Body of pancreas (tissue), 4 donors: ENCODE data around the gene LRRC7. TPM values are rescaled to one million over a fixed set of nuclear protein-coding genes. Genes with fewer than 3 reads are reported as not detected.

Experiments used
- ATAC-seq: fragments of 150-250 bp; one replicate; pipeline ENCODE4 v1.9.1; 2016
- DNase-seq, 4 donors: peaks; one replicate each; pipeline ENCODE4 v3.0.0-alpha.2; 2019
- H3K27ac ChIP-seq, 4 donors: fragments of 200-600 bp; sonication (generic); 1 replicate in 3 of 4; 2 replicates in 1 of 4; pipeline versions ENCODE4 v1.5.1 to v1.6.1; 2016 to 2019; ENCODE audit warnings: mild to moderate bottlenecking in 1 of 4, mixed read lengths in 1 of 4, moderate library complexity in 1 of 4
- H3K27me3 ChIP-seq, 2 donors: fragments of 200-600 bp; sonication (generic); one replicate each; pipeline ENCODE4 v1.6.0; 2016; ENCODE audit warnings: mild to moderate bottlenecking in 1 of 2
- H3K36me3 ChIP-seq, 2 donors: fragments of 200-600 bp; sonication (generic); replicated peaks in 1 of 2; 2 replicates each; pipeline ENCODE4 v1.5.1; 2016; ENCODE audit warnings: low read depth in 2 of 2; ENCODE audit not compliant: insufficient read depth in 1 of 2
- H3K4me1 ChIP-seq: fragments of 200-600 bp; sonication (generic); one replicate; pipeline ENCODE4 v1.6.0; 2016
- H3K4me3 ChIP-seq, 2 donors: fragments of 200-600 bp; sonication (generic); 1 replicate in 1 of 2; 2 replicates in 1 of 2; pipeline ENCODE4 v1.5.1; 2016 to 2019
- H3K9me3 ChIP-seq, 3 donors: fragments of 200-600 bp; sonication (generic); 1 replicate in 2 of 3; 2 replicates in 1 of 3; pipeline ENCODE4 v1.5.1; 2016
- POLR2A ChIP-seq, 3 donors: fragments of 450-650 bp; IDR thresholded peaks; one replicate each; pipeline ENCODE4 v1.6.1; 2016; ENCODE audit warnings: antibody characterized with exemption in 3 of 3, mild to moderate bottlenecking in 2 of 3
- WGBS, 2 donors: methylation state at CpG; one replicate each; pipeline ENCODE4 v1.1.5; 2017; 5-methylcytosine and 5-hydroxymethylcytosine counted together
- intact Hi-C: fragments of 100-400 bp; cut with DNase I; formaldehyde crosslinking; loops from one replicate; pipeline ENCODE4 v1.15.1; 2023
- total RNA-seq, 2 donors: library from RNA; depleted of rRNA; stranded (reverse); fragments of >200 nt; gene quantifications; one replicate each; pipeline ENCODE4 v1.1.0, GENCODE V29; 2016
- TF ChIP-seq, protein P1 (sequence below), 7 experiments: fragments of 450-650 bp in 4 of 7; fragments of 200-600 bp in 3 of 7; sonication (generic) in 3 of 7; IDR thresholded peaks; one replicate each; pipeline ENCODE4 v1.5.1; 2016 to 2019; ENCODE audit warnings: antibody characterized with exemption in 7 of 7

Gene LRRC7
- total RNA-seq, 2 donors from 2014 or later: 1.3 to 2.6 TPM

DNA sequence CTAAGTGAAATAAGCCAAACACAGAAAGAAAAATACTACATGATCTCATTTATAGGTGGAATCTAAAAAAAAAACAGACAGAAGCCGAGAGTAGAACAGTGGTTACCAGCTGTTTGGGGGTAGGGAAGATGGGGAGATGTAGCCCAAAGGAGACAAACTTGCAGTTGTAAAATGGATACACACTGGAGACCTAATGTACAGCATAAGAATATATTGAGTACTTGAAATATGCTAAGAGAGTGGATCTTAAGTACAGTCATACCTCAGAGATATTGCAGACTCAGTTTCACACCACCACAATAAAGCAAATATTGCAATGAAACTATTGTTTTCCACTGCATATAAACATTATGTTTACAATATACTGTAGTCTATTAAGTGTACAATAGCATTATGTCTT, 320.9 kb downstream of the LRRC7 start:
- DNase-seq (no peak), ATAC-seq (no peak)
- no peaks in the 10 kb centered on the region for H3K36me3 ChIP-seq
- no peak overlapping the region for H3K27ac ChIP-seq
- no peak overlapping the region for H3K4me3 ChIP-seq
- TF ChIP-seq POLR2A (IDR thresholded peaks at IDR 0.05): no peak
- TF ChIP-seq, protein P1, sequence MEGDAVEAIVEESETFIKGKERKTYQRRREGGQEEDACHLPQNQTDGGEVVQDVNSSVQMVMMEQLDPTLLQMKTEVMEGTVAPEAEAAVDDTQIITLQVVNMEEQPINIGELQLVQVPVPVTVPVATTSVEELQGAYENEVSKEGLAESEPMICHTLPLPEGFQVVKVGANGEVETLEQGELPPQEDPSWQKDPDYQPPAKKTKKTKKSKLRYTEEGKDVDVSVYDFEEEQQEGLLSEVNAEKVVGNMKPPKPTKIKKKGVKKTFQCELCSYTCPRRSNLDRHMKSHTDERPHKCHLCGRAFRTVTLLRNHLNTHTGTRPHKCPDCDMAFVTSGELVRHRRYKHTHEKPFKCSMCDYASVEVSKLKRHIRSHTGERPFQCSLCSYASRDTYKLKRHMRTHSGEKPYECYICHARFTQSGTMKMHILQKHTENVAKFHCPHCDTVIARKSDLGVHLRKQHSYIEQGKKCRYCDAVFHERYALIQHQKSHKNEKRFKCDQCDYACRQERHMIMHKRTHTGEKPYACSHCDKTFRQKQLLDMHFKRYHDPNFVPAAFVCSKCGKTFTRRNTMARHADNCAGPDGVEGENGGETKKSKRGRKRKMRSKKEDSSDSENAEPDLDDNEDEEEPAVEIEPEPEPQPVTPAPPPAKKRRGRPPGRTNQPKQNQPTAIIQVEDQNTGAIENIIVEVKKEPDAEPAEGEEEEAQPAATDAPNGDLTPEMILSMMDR (IDR thresholded peaks at IDR 0.05): no peak
- peaks cover 0 to 5% (median 0%) of the 10 kb centered on the region in 3 donors for H3K9me3 ChIP-seq
- H3K27me3 ChIP-seq: no peaks in the 10 kb centered on the region
- intact Hi-C loops: no loop called here
- 37 to 54% methylated on average over 1 of the region's 1 CpG for WGBS, 2 donors
- no peaks in the 10 kb centered on the region for H3K4me1 ChIP-seq

DNA sequence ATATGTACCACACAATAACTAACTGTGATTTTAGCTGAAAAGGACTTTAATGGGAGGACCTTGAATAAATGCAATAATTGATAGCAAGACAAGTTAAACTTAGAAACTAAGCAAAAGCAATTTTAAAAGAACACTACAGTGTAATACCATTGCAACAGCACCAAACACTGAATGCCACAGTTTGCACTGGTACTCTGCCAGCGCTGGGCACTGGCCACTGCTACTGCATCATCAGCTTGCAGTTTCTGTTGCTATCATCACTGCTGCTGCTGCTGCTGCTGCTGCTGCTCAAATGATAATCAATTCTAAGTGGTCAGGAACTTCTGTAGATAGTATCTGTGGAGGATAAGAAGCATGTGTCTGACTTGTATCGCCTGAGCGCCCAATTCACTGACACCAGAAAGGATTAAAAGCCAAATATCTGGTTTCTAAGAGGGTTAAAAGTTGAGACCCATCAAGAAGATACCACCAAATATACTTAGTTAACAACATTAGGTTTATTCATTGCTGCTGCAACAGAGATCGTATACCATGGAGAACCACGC, 330.8 kb downstream of the LRRC7 start:
- 64 to 75% methylated on average over 5 of the region's 5 CpGs for WGBS, 2 donors
- H3K27ac ChIP-seq: no peak overlapping the region
- no peaks in the 10 kb centered on the region for H3K36me3 ChIP-seq
- TF ChIP-seq, protein P1 (IDR thresholded peaks at IDR 0.05): no peak
- no peak for TF ChIP-seq POLR2A (IDR thresholded peaks at IDR 0.05)
- H3K9me3 ChIP-seq: no peaks in the 10 kb centered on the region
- ATAC-seq: no peak
- H3K4me3 ChIP-seq: no peak overlapping the region
- H3K4me1 ChIP-seq: no peaks in the 10 kb centered on the region
- no peak for DNase-seq
- no peaks in the 10 kb centered on the region for H3K27me3 ChIP-seq
- intact Hi-C loops: no loop called here

DNA sequence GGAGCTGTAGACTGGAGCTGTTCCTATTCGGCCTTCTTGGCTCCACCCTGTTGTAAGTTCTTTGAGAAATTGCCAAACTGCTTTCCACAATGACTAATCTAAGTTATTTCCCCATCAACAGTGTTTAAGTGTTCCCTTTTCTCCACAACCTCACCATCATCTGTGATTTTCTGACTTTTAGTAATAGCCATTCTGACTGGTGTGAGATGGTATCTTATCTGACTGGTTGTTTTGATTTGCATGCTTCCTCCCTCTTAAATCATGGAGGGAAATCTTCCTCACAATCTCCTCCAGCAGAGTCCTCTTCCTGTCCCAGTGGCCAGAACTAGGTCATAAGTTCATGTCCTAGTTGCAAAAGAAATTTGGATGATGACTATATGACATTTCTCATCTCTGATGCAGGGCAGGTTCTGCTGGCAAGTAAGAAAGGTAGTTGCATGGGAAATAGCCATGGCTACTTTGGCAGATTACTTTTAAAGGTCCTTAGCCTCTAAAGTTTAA, 343.6 kb downstream of the LRRC7 start:
- TF ChIP-seq, protein P1 (IDR thresholded peaks at IDR 0.05): no peak
- no peak for TF ChIP-seq POLR2A (IDR thresholded peaks at IDR 0.05)
- H3K4me3 ChIP-seq: no peak overlapping the region
- no peaks in the 10 kb centered on the region for H3K9me3 ChIP-seq
- no peak overlapping the region for H3K27ac ChIP-seq
- DNase-seq (peak in 1 of 4 donors; percentile 6), ATAC-seq (no peak)
- no peaks in the 10 kb centered on the region for H3K36me3 ChIP-seq
- no peaks in the 10 kb centered on the region for H3K4me1 ChIP-seq
- WGBS, 2 donors: 33 to 45% methylated on average over 1 of the region's 1 CpG
- H3K27me3 ChIP-seq: no peaks in the 10 kb centered on the region
- intact Hi-C loops: no loop called here

DNA sequence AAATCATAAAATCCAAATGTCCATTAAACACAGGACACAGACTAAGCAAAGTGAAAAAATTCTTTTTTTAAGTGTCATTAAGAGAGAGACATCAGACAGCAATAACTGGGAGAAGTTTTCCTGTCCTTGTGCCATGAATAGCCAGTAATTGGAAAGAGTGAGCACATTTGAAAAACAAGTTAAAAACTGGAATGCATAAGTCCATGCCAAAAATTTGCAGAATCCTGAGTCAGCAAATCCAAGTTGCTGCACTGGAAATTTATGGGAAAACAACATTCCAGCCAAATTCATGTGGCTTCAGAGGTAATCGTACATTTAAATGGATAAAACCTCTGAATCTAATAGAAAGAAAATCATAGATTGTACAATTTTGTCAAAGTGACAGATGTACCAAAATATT, 346.3 kb downstream of the LRRC7 start:
- ATAC-seq: no peak
- peak in 1 of 4 donors; percentile 9 for DNase-seq
- no peaks in the 10 kb centered on the region for H3K9me3 ChIP-seq
- no peaks in the 10 kb centered on the region for H3K27me3 ChIP-seq
- H3K36me3 ChIP-seq: no peaks in the 10 kb centered on the region
- peak overlapping the region in 1 of 4 donors; percentile 14 for H3K27ac ChIP-seq
- 31 to 39% methylated on average over 1 of the region's 1 CpG for WGBS, 2 donors
- H3K4me3 ChIP-seq: no peak overlapping the region
- no peaks in the 10 kb centered on the region for H3K4me1 ChIP-seq
- no peak for TF ChIP-seq POLR2A (IDR thresholded peaks at IDR 0.05)
- TF ChIP-seq, protein P1 (IDR thresholded peaks at IDR 0.05): no peak
- intact Hi-C loops: no loop called here
